ENCODE results near the gene NPAT.

NPAT gene

GRCh38 chr11:108222574-108223347 is at the start of gene NPAT, which contains the start of gene ATM:
NPAT (minus strand) TSS chr11:108222638; CDS start chr11:108222536, 102 bp downstream.
ATM (plus strand) TSS chr11:108223067; CDS start chr11:108227625, 4,558 bp downstream.
- DNase-seq (ENCODE audit: low read depth), result peak; percentile 99

GRCh38 chr11:108269583-108269982 is 47.1 kb upstream of the NPAT start:
- no peak for DNase-seq (ENCODE audit: low read depth)

GRCh38 chr11:108253176-108253575 is 30.7 kb upstream of the NPAT start:
- DNase-seq (ENCODE audit: low read depth), result no peak

- no peak for DNase-seq (ENCODE audit: low read depth)
Observed at GRCh38 chr11:108246885-108247284, 24.4 kb upstream of the NPAT start.

DNA sequence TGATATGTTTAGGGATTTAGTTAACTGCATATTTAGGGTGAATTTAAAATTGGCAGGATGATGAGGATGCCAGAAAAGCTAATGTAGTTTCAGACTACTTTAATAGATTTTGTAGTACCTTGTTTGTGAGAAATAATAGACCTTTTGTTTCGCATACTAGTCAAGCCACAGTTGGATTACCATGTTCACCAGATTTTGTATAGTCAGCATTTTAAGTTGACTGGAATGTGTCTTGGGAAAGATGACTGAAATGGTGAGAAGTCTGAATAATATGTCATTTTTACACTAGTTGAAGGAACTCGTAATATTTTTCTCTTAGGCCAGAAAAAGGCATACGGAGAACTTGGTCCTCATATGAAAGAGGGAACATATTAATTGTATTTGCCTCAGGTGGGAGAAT is 23.9 kb upstream of the NPAT start:
- no peak for DNase-seq (ENCODE audit: low read depth)

DNA sequence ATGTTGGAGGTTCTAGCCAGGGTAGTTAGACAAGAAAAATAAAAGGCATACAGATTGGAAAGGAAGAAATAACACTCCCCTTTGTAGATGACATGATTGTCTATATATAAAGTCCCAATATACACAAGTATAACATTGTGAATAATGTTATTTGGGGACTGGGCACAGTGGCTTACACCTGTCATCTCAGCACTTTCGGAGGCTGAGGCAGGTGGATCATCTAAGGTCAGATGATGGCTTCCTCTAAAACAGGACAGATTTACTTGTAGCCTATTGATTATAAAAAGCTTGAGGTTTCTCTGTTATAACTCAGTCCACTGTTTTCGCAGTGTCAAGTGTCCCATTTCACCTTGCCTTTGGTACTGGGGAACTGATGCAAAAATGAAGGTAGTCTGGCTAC is 20.0 kb upstream of the NPAT start:
- no peak for DNase-seq (ENCODE audit: low read depth)

GRCh38 chr11:108241330-108242037 is 19.0 kb upstream of the NPAT start:
- no peak for DNase-seq (ENCODE audit: low read depth)

GRCh38 chr11:108239076-108239475 is 16.6 kb upstream of the NPAT start:
- DNase-seq (ENCODE audit: low read depth), result no peak

DNA sequence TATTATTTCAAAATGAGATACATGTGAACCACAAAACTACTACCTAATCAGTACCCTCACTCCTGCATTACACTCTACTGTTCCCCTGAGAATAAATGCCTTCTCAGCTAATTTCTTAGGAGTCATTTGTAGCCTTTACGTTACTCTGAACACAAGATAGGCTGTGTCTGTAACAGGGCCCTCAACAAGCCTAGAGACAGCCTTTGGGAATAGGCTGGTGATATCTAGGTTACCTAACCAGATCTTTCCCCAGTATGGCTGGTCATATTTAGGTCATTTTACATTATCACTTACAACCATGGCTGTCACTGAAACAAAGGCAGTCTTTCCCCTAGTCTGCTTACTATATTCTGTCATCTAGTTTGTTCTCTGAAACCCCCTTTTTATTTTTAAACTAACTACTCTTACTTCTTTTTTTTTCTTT is 14.6 kb upstream of the NPAT start:
- no peak for DNase-seq (ENCODE audit: low read depth)

DNA sequence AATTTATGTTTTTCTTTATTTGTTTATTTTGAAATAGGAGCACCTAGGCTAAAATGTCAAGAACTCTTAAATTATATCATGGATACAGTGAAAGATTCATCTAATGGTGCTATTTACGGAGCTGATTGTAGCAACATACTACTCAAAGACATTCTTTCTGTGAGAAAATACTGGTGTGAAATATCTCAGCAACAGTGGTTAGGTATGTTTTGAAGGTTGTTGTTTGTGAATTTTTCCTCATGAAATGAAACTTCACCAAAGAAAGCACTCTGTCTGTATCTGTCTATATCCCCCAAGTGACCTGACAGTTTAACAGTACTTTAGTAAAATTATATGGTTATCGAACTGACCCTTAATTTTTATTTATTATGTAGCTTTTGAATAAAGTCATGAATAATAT is 13.2 kb upstream of the NPAT start:
- DNase-seq (ENCODE audit: low read depth), result no peak

DNA sequence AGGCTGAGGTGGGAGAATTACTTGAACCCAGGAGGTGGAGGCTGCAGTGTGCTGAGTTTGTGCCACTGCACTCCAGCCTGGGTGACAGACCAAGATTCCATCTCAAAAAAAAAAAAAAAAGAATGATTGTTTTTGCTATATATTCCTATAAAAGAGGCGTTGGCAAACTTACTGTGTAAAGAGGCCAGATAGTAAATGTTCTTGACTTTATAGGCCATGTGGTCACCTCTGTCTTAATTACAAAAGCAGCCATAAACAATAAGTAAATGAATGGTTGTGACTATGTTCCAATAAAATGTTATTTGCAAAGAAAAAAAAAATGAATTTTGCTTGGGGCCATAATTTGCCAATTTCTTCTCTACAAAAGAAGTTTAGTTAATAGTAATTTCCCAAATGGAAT is 12.8 kb upstream of the NPAT start:
- DNase-seq (ENCODE audit: low read depth), result no peak

DNA sequence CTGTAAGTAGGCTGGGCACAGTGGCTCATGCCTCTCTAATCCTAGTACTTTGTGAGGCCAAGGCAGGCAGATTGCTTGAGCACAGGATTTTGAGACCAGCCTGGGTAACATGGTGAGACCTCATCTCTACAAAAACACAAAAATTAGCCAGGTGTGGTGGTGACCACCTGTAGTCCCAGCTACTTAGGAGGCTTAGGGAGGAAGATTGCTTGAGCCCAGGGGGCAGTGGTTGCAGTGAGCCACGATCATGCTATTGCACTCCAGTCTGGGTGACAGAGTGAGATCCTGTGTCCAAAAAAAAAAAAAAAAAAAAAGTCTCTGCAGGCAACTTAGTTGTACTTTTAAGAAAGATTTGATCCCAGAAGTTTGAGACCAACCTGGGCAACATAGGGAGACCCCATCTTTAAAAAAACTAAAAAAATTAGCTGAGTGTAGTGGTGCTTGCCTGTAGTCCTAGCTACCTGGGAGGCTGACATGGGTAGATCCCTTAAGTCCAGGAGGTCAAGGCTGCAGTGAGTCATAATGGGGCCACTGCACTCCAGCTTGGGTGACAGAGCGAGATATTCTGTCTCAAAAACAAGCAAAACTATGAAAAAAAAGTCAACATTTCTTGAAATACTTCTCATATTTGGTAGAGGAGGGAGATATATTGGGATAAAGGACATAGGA is 11.0 kb upstream of the NPAT start:
- no peak for DNase-seq (ENCODE audit: low read depth)

GRCh38 chr11:108228251-108228650 is 5.8 kb upstream of the NPAT start:
- no peak for DNase-seq (ENCODE audit: low read depth)

DNA sequence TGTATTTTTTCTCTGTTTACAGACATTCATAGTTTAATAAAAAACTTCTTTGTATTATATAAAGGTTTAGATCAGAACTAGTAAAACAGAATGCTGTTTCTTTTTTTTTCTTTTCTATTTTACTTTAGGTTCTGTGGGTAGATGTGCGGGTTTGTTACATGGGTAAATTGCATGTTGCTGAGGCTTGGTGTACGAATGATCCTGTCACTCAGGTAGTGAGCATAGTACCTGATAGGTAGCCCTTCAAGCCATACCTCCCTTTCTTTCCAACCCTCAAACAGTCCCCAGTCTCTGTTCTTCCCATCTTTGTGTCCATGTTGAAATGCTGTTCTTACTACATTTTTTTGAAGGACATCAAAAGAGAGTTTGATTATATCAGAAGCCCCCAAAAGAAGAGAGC is 3.6 kb upstream of the NPAT start:
- no peak for DNase-seq (ENCODE audit: low read depth)

DNA sequence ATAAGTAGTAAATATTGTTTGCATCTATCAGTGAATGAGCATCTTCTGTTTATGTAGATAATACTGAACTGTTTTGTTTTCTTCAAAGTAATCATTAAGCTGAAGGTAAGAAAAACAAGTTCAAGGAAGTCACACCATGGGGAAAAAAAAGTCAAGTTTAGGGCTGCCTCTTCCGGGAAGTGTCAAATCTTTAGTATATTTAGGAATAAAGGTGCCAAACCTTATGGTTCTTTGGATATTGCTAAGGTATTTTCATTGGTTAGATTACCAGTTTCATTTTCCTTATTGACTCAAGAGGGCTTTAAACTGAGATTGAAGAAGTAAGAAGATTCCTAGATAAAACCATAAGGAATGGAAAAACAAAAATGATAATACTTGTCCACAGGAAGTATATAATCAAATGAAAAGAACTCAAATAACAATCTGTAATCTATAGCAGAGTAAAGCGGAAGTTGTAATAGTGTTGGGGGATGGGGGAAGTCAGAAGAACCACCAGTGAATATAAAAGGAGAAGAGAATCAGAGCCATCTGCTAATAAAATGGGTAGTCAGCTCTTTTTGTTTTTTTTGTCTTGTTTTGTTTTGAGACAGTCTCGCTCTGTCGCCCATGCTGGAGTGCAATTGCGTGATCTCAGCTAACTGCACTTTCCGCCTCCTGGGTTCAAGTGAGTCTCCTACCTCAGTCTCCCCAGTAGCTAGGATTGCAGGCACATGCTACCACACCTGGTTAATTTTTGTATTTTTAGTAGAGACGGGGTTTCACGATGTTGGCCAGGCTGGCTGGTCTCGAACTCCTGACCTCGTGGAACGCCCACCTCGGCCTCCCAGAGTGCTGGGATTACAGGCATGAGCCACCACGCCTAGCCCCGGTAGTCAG is 2.7 kb upstream of the NPAT start:
- no peak for DNase-seq (ENCODE audit: low read depth)

DNA sequence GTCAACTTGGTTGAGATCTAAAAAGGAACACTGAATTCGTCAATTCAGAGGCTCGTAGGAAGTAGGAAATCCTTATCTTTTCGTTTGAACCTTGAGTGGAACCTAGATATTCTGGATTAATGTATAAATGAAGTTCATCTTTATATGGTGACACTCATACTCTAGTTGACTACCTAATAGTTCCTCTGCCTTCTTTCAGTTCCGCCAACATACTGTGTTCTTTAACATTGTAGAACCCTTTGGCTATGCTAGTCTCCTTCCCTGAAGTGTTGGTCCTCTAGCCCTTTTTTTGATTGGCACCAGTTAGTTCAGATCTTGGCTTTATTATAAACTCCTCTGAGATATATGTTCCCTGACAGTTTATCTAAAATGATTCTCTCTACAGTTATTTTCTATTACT is 1.9 kb upstream of the NPAT start:
- DNase-seq (ENCODE audit: low read depth), result no peak

DNA sequence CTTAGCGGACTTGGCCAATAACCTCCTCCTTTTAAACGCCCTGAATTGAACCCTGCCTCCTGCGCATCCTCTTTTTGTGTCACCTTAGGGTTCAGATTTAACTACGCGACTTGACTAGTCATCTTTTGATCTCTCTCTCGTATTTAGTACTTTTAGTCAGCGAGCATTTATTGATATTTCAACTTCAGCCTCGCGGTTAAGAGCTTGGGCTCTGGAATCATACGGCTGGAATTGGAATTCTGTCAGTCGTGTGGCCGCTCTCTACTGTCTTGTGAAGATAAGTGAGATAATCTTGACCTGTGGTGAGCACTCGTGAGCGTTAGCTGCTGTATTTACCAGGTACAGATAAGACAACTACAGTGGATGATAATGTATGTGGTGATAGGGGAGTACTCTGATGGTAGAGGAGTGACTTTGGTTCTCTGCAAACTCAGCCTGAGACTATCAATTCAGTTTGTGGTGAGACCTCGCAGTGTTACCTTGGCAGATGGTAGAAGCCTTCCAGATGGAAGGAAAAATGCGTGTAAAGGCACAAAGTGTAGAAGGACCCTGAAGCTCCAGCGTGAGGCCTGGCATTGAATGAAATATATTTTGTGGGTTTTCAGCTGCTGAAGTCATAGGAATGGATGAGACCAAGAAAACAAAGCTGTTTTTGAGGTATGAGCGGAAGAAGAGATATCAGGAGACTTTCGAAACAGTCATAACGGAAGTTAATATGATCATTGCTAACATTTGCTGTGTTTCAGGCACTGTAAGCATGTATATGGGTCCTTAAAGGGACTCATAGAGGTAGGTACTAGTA is 1.1 kb upstream of the NPAT start:
- no peak for DNase-seq (ENCODE audit: low read depth)

GRCh38 chr11:108221911-108222573 is 396 bp downstream of the NPAT start:
- DNase-seq (ENCODE audit: low read depth), result no peak

GRCh38 chr11:108221371-108221770 is 1.1 kb downstream of the NPAT start:
- DNase-seq (ENCODE audit: low read depth), result no peak

GRCh38 chr11:108220721-108221336 is 1.6 kb downstream of the NPAT start:
- no peak for DNase-seq (ENCODE audit: low read depth)
